B cell (primary cell): Measurements from ENCODE around the gene SETDB1.

ENCODE experiments used
- CTCF ChIP-seq: fragments of 200-600 bp; IDR thresholded peaks from one replicate; pipeline ENCODE4 v1.8.0; 2022; ENCODE audit warnings: antibody characterized with exemption, mild to moderate bottlenecking
- EZH2 ChIP-seq: IDR thresholded peaks from 2 replicates; pipeline ENCODE4 v1.6.1; 2012; ENCODE audit warnings: borderline replicate concordance, low read depth, mild to moderate bottlenecking, moderate library complexity, low read length; ENCODE audit not compliant: insufficient read depth, poor library complexity, severe bottlenecking

GRCh38 chr1:150985179-150985825 is 59.1 kb downstream of the SETDB1 start:
- TF ChIP-seq EZH2 = no peak
- no peak for TF ChIP-seq CTCF
